Measurements from ENCODE around the gene IL2RA. TPM values are rescaled to one million over a fixed set of nuclear protein-coding genes. Genes with fewer than 3 reads are reported as not detected.

Gene IL2RA
- total RNA-seq, 1 experiment from 2014 or later: not detected

GRCh38 chr10:5973069-5973468 lies 89.1 kb downstream of the IL2RA start:
- no peaks in the 10 kb centered on the region for H3K4me1 ChIP-seq (ENCODE audit: insufficient read depth, low read length)
- no peaks in the 10 kb centered on the region for H3K9me3 ChIP-seq (ENCODE audit: control insufficient read depth, low read depth, low read length)
- H3K4ac ChIP-seq (ENCODE audit: low read depth, low read length): no peak overlapping the region
- H3K27me3 ChIP-seq (ENCODE audit: insufficient read depth, low read length): peaks cover 6% of the 10 kb centered on the region; the same call in 1 of the 2 replicates
- no peak overlapping the region for H2BK120ac ChIP-seq (ENCODE audit: low read depth, low read length, poor library complexity, severe bottlenecking)
- no peak overlapping the region for H3K18ac ChIP-seq (ENCODE audit: insufficient read length, low read depth, low read length)
- no peak overlapping the region for H3K56ac ChIP-seq (ENCODE audit: insufficient read length, low read depth, low read length)
- no peaks in the 10 kb centered on the region for H3K79me1 ChIP-seq (ENCODE audit: insufficient read depth, low read depth, low read length, poor library complexity, severe bottlenecking)
- H2AFZ ChIP-seq (ENCODE audit: low read length): no peak overlapping the region
- H4K5ac ChIP-seq (ENCODE audit: insufficient read length, low read depth, low read length): no peak overlapping the region
- Mint-ChIP-seq H3K27me3 (ENCODE audit: low read depth) (peaks cover 48% of the 10 kb centered on the region), H3K27ac (no peak overlapping the region), H3K36me3 (ENCODE audit: insufficient read depth in 1 of 3, low read depth in 3 of 3) (peaks cover 0 to 2% (median 0%) of the 10 kb centered on the region in 3 experiments; a peak in 2 of 7 replicates), H3K4me3 (no peak overlapping the region), H3K4me1 (peaks cover 3 to 6% of the 10 kb centered on the region in 2 experiments), H3K9me3 (no peaks in the 10 kb centered on the region; a peak in 1 of 5 replicates)
- no peak overlapping the region for H2BK12ac ChIP-seq (ENCODE audit: insufficient read length, low read depth, low read length)
- no peak overlapping the region for H3K14ac ChIP-seq (ENCODE audit: insufficient read depth, low read length)
- no peak overlapping the region for H3K9ac ChIP-seq (ENCODE audit: extremely low read depth, insufficient read length, low read length)
- H4K91ac ChIP-seq (ENCODE audit: insufficient read length, low read depth, low read length): no peak overlapping the region
- H2BK5ac ChIP-seq (ENCODE audit: insufficient read length, low read length): no peak overlapping the region
- H4K8ac ChIP-seq (replicated peaks; ENCODE audit: insufficient read length, low read depth, low read length): no peak overlapping the region
- H2BK15ac ChIP-seq (ENCODE audit: low read depth, low read length): no peak overlapping the region
- no peak for DNase-seq
- no peaks in the 10 kb centered on the region for H3K79me2 ChIP-seq (ENCODE audit: insufficient read depth, low read length)
- H4K20me1 ChIP-seq (ENCODE audit: control insufficient read depth, insufficient read depth, insufficient read length): no peaks in the 10 kb centered on the region
- H2AK5ac ChIP-seq (ENCODE audit: insufficient read length, low read length): no peak overlapping the region
- H3K4me2 ChIP-seq (ENCODE audit: insufficient read depth, insufficient read length, low read length): no peak overlapping the region
- H3K23ac ChIP-seq (ENCODE audit: insufficient read length, low read depth, low read length): no peak overlapping the region
- no peak overlapping the region for H3K27ac ChIP-seq (ENCODE audit: insufficient read length, low read depth, low read length)
- H3T11ph ChIP-seq (ENCODE audit: low read length): no peak overlapping the region
- no peak overlapping the region for H2BK20ac ChIP-seq (ENCODE audit: low read depth, low read length, poor library complexity, severe bottlenecking)
- TF ChIP-seq CTCF (conservative IDR thresholded peaks at IDR 0.05): no peak
- no CpG with 5 or more reads among the region's 4 CpGs for WGBS (ENCODE audit: extremely low coverage, insufficient read length, low lambda C conversion rate)
- H3K23me2 ChIP-seq (ENCODE audit: insufficient read length, low read depth, low read length, poor library complexity, severe bottlenecking): no peaks in the 10 kb centered on the region

All from H9 (cell line).